HG02885 (cell line): Measurements from ENCODE around the gene TNPO3.
A peak's percentile ranks its signal among the peaks of the same experiment; 100 is the strongest.
"Not testable (repeated sequence)": the region's sequence is repeated elsewhere in the genome, so short reads cannot be mapped to it uniquely, and the experiment has no call there.

Experiments
- ATAC-seq: cut with Tn5 transposase; IDR thresholded peaks from one replicate; pipeline ENCODE4 v1.9.1; 2021; ENCODE audit warnings: mild to moderate bottlenecking; ENCODE audit not compliant: unreplicated experiment, poor library complexity

The TNPO3 gene

GRCh38 chr7:129072479-129073011 lies 17.6 kb upstream of the TNPO3 start:
- ATAC-seq, result no peak

GRCh38 chr7:129069021-129069420 lies 14.1 kb upstream of the TNPO3 start:
- no peak for ATAC-seq

GRCh38 chr7:129067943-129068548 lies 13.1 kb upstream of the TNPO3 start:
- no peak for ATAC-seq

- ATAC-seq, result not testable (repeated sequence)
These were observed 12.2 kb upstream of the TNPO3 start for GRCh38 chr7:129067132-129067561.

GRCh38 chr7:129066290-129067131 lies 11.6 kb upstream of the TNPO3 start:
- no peak for ATAC-seq

- no peak for ATAC-seq
These were observed 1.1 kb upstream of the TNPO3 start for GRCh38 chr7:129055861-129056464.

- peak; percentile 29 for ATAC-seq
These were observed 444 bp upstream of the TNPO3 start for GRCh38 chr7:129055294-129055816.

- no peak for ATAC-seq
These were observed 923 bp downstream of the TNPO3 start for GRCh38 chr7:129053938-129054437.

- ATAC-seq, result no peak
These were observed 2.5 kb downstream of the TNPO3 start for GRCh38 chr7:129052441-129052840.

GRCh38 chr7:129051459-129051858 lies 3.5 kb downstream of the TNPO3 start:
- not testable (repeated sequence) for ATAC-seq

- ATAC-seq, result no peak
These were observed 7.2 kb downstream of the TNPO3 start for GRCh38 chr7:129047761-129048160.

GRCh38 chr7:129045682-129046081 lies 9.2 kb downstream of the TNPO3 start:
- ATAC-seq, result no peak

GRCh38 chr7:129043012-129043411 lies 11.9 kb downstream of the TNPO3 start:
- no peak for ATAC-seq

- peak; percentile 46 for ATAC-seq
These were observed 13.5 kb downstream of the TNPO3 start for GRCh38 chr7:129041142-129042085.

- not testable (repeated sequence) for ATAC-seq
These were observed 16.4 kb downstream of the TNPO3 start for GRCh38 chr7:129038468-129038867.

GRCh38 chr7:129037585-129037984 lies 17.3 kb downstream of the TNPO3 start:
- ATAC-seq, result no peak

- ATAC-seq, result no peak
These were observed 22.9 kb downstream of the TNPO3 start for GRCh38 chr7:129032017-129032416.

GRCh38 chr7:129030440-129030839 lies 24.5 kb downstream of the TNPO3 start:
- ATAC-seq, result no peak

GRCh38 chr7:129024125-129024524 lies 30.8 kb downstream of the TNPO3 start:
- ATAC-seq, result no peak

- ATAC-seq, result no peak
These were observed 33.3 kb downstream of the TNPO3 start for GRCh38 chr7:129021656-129022055.
